ENCODE measurements around the gene PRDM11.

PRDM11 gene

GRCh38 chr11:45269678-45270077, 123.2 kb downstream of the PRDM11 start:
- intact Hi-C loops (cut with DNase I; ENCODE audit: low total_unique reads), result no loop called here
- Histone ChIP-seq H3K27me3 (peaks cover 0 to 29% of the 10 kb centered on the region in 2 donors), H3K4me1 (peaks cover 0 to 6% (median 0%) of the 10 kb centered on the region in 4 donors), H3K27ac (no peak overlapping the region), H3K4me3 (no peak overlapping the region), H3K9me3 (no peaks in the 10 kb centered on the region), H3K36me3 (no peaks in the 10 kb centered on the region)
- no peak for DNase-seq
- TF ChIP-seq, protein P1, sequence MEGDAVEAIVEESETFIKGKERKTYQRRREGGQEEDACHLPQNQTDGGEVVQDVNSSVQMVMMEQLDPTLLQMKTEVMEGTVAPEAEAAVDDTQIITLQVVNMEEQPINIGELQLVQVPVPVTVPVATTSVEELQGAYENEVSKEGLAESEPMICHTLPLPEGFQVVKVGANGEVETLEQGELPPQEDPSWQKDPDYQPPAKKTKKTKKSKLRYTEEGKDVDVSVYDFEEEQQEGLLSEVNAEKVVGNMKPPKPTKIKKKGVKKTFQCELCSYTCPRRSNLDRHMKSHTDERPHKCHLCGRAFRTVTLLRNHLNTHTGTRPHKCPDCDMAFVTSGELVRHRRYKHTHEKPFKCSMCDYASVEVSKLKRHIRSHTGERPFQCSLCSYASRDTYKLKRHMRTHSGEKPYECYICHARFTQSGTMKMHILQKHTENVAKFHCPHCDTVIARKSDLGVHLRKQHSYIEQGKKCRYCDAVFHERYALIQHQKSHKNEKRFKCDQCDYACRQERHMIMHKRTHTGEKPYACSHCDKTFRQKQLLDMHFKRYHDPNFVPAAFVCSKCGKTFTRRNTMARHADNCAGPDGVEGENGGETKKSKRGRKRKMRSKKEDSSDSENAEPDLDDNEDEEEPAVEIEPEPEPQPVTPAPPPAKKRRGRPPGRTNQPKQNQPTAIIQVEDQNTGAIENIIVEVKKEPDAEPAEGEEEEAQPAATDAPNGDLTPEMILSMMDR (IDR thresholded peaks at IDR 0.05), result no peak

GRCh38 chr11:45270946-45271716, 124.7 kb downstream of the PRDM11 start:
- H3K36me3 ChIP-seq, result no peaks in the 10 kb centered on the region
- no peak for DNase-seq
- peaks cover 0 to 35% of the 10 kb centered on the region in 2 donors for H3K27me3 ChIP-seq
- H3K27ac ChIP-seq, result no peak overlapping the region
- no peaks in the 10 kb centered on the region for H3K9me3 ChIP-seq
- intact Hi-C loops (cut with DNase I; ENCODE audit: low total_unique reads), result no loop called here
- no peaks in the 10 kb centered on the region for H3K4me1 ChIP-seq
- no peak overlapping the region for H3K4me3 ChIP-seq
- TF ChIP-seq, protein P1 (IDR thresholded peaks at IDR 0.05), result no peak

DNA sequence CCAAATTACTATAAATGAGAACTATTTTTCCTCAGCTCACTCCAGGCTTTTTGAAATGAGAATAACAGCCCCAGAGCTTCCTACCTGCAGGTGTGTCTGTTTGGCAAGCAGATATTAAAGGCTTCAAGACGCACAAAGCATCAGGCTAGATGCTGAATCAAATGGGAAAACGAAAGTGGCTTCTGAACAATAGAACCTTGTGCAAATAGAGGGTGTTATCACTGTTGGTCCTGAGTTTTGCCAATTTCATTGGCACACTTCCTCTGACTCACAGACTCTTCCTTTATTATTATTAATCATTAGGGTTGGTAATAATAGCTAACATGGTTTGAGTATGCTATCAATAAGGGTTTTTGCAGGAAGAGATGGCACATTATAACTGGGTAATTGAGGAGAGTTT, 126.3 kb downstream of the PRDM11 start:
- intact Hi-C loops (cut with DNase I; ENCODE audit: low total_unique reads), result no loop called here
- DNase-seq, result no peak
- H3K9me3 ChIP-seq, result no peaks in the 10 kb centered on the region
- TF ChIP-seq, protein P1 (IDR thresholded peaks at IDR 0.05), result no peak
- H3K36me3 ChIP-seq, result no peaks in the 10 kb centered on the region
- peaks cover 0 to 26% of the 10 kb centered on the region in 2 donors for H3K27me3 ChIP-seq
- no peak overlapping the region for H3K4me3 ChIP-seq
- H3K4me1 ChIP-seq, result no peaks in the 10 kb centered on the region
- no peak overlapping the region for H3K27ac ChIP-seq

DNA sequence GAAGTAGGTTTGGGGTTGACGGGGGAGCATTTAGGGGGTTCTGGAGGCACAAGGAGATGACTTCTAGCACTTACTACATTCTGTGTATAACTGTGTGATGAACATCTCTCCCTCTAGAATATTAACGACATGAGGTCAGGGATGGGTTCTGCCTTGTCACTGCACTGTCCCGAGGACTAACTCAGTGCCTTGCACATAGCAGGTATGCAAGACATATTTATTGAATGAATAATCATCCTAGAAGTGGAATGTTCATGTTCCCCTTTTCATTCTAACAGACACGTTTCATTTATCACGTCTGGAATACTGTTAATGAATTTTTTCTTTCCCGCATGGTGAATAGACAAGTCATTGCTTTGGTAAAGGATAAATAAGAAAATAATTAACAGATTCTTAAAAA, 127.1 kb downstream of the PRDM11 start:
- TF ChIP-seq, protein P1 (IDR thresholded peaks at IDR 0.05), result no peak
- no peaks in the 10 kb centered on the region for H3K36me3 ChIP-seq
- H3K4me1 ChIP-seq, result no peaks in the 10 kb centered on the region
- no peak overlapping the region for H3K27ac ChIP-seq
- no peaks in the 10 kb centered on the region for H3K9me3 ChIP-seq
- no peak overlapping the region for H3K4me3 ChIP-seq
- intact Hi-C loops (cut with DNase I; ENCODE audit: low total_unique reads), result no loop called here
- H3K27me3 ChIP-seq, result peaks cover 0 to 20% of the 10 kb centered on the region in 2 donors
- DNase-seq, result no peak

- TF ChIP-seq, protein P1 (IDR thresholded peaks at IDR 0.05), result no peak
- DNase-seq, result no peak
- no peaks in the 10 kb centered on the region for H3K36me3 ChIP-seq
- H3K27me3 ChIP-seq, result peaks cover 0 to 14% of the 10 kb centered on the region in 2 donors
- no peak overlapping the region for H3K27ac ChIP-seq
- intact Hi-C loops (cut with DNase I; ENCODE audit: low total_unique reads), result no loop called here
- H3K4me3 ChIP-seq, result no peak overlapping the region
- no peaks in the 10 kb centered on the region for H3K9me3 ChIP-seq
- no peaks in the 10 kb centered on the region for H3K4me1 ChIP-seq
Observed at GRCh38 chr11:45274206-45274605, 127.8 kb downstream of the PRDM11 start.
